SW 1271 (cell line): ENCODE data around the gene DYNLL2.
"Not testable (repeated sequence)": the region's sequence is repeated elsewhere in the genome, so short reads cannot be mapped to it uniquely, and the experiment has no call there.

ENCODE experiments used
- DNase-seq, 2 experiments: peaks; one replicate each; lab custom pipeline; 2025; lab: John Stamatoyannopoulos, UW

The DYNLL2 gene

GRCh38 chr17:58072862-58073261 lies 10.4 kb upstream of the DYNLL2 start:
- DNase-seq: no peak

GRCh38 chr17:58073266-58073665 lies 10.0 kb upstream of the DYNLL2 start:
- DNase-seq: not testable (repeated sequence)

- not testable (repeated sequence) for DNase-seq
Measured at GRCh38 chr17:58074406-58074805, 8.8 kb upstream of the DYNLL2 start.

- no peak for DNase-seq
Measured at GRCh38 chr17:58079300-58080033, 3.8 kb upstream of the DYNLL2 start.

- no peak for DNase-seq
Measured at GRCh38 chr17:58081646-58082340, 1.4 kb upstream of the DYNLL2 start.

- DNase-seq: no peak
Measured at GRCh38 chr17:58082341-58082869, 814 bp upstream of the DYNLL2 start.

GRCh38 chr17:58083491-58084316 lies 485 bp downstream of the DYNLL2 start:
- peak; percentile 5 to 43 for DNase-seq

- peak; percentile 8 to 35 for DNase-seq
Measured at GRCh38 chr17:58084317-58084981, 1.2 kb downstream of the DYNLL2 start.

GRCh38 chr17:58085039-58085715 lies 2.0 kb downstream of the DYNLL2 start:
- DNase-seq: no peak

GRCh38 chr17:58086953-58087352 lies 3.7 kb downstream of the DYNLL2 start:
- DNase-seq: no peak

- DNase-seq: no peak
Measured at GRCh38 chr17:58088624-58089023, 5.4 kb downstream of the DYNLL2 start.

GRCh38 chr17:58089111-58089510 lies 5.9 kb downstream of the DYNLL2 start:
- no peak for DNase-seq

- DNase-seq: no peak
Measured at GRCh38 chr17:58091024-58091567, 7.9 kb downstream of the DYNLL2 start.

GRCh38 chr17:58092101-58092796 lies 9.0 kb downstream of the DYNLL2 start:
- no peak for DNase-seq

- DNase-seq: no peak
Measured at GRCh38 chr17:58092797-58093385, 9.7 kb downstream of the DYNLL2 start.

- no peak for DNase-seq
Measured at GRCh38 chr17:58094118-58094517, 10.9 kb downstream of the DYNLL2 start.

GRCh38 chr17:58096892-58097291 lies 13.7 kb downstream of the DYNLL2 start:
- no peak for DNase-seq

GRCh38 chr17:58097384-58098088 lies 14.3 kb downstream of the DYNLL2 start:
- no peak for DNase-seq

- DNase-seq: no peak
Measured at GRCh38 chr17:58100506-58100905, 17.3 kb downstream of the DYNLL2 start.
